ENCODE results near the gene PIP4K2C.

The PIP4K2C gene

DNA sequence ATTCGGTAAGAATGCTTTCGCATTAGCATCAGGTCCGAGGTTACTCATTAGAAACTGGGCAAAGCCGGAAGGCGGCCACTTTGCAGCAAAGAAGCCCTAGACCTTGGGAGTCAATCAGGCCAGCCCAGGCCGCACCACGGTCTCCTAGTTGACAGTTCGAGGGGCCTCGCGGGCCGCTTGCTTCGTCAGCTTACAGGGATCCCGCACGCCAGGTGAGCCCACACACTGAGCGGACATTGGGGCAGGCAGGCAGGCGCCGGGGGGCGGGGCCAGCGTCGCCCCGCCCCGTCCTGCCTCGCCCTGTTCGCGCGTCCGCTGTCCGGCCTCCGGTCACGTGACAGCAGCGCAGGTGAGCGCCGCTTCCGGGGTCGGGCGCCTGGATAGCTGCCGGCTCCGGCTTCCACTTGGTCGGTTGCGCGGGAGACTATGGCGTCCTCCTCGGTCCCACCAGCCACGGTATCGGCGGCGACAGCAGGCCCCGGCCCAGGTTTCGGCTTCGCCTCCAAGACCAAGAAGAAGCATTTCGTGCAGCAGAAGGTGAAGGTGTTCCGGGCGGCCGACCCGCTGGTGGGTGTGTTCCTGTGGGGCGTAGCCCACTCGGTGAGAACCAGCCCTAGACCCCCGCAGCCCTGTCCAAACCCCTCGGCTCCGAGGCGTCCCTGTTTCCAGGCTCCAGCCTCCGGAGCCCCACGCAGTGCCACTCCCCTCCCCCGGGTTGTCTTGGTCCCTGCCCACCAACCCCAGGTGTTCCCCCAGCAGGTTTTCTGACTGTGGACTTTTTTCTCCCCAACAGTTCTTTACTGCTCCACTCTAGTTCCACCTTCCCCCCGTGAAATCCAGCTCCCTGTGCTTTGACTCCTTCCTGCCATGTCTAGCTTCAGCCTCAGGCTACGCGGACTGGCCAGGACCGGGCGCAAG, at the start of gene PIP4K2C:
Gene PIP4K2C, plus strand, starts transcription at position 329 of the 918 bp plus-strand sequence. Its CDS starts 98 bp downstream, at position 427.
- peak; percentile 87 for DNase-seq

DNA sequence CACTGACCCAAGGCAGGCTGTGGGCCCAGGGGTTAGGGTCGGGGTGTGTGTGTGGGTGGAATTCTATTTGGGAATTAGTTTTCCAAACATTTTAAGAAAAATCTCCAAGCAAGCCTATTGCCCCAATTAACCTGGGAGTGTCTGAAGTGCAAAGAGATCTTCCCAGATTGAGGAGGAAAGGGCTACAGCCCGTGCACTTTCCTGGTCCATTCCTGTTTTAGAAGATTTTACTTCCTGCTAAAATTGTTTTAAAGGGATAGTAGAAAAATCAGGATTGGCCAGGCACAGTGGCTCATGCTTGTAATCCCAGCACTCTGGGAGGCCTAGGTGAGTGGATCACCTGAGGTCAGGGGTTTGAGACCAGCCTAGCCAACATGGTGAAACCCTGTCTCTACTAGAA, 49.3 kb upstream of the PIP4K2C start:
- no peak for DNase-seq

DNA sequence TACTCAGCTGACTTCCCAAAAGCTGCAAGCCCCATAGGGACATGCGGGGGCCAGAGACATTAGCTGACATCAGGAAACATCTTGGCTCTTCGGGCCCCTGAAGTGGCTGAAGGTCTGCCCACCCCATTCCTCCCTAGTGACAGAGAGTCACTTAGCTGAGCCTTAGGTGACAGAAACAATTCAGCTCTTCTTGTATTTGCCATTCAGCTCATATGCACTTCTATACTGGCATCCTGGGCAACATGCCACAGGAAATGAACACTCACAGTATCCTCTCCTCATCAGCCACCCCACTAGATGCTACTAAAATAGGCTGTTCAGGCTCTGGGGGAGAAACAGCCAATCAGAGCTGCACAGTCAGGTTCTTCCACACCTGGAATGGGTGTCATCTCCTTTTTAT, 47.4 kb upstream of the PIP4K2C start:
- no peak for DNase-seq

DNA sequence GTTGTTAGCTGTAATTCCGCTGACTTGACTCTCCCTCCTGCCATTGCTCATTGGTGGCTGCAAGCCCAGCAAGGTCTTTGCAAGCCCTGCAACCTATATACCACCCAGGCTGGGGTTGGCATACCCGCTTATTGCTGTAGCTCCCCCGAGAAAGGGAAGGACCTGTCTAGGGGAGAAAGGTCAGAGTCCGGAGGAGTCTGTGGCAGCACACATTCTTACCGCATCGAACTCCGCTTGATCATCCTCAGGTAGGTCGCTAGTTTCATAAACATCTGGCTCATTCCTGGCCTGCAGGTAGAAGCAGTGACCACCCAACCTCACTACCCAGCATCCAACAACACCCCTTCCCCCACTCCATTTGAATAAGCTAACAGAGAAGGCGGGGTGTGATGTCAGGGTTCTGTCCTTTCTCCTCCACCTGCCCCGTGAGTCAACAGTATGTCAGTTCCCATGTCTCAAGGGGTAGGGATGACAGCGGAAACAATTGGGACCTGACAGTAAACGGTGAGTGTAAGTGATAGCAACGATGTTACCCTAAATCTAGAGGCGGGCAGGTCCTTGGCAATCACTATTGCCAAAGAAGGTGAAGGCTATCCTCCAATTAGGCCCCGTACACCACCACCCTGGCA, 45.1 kb upstream of the PIP4K2C start:
- no peak for DNase-seq

DNA sequence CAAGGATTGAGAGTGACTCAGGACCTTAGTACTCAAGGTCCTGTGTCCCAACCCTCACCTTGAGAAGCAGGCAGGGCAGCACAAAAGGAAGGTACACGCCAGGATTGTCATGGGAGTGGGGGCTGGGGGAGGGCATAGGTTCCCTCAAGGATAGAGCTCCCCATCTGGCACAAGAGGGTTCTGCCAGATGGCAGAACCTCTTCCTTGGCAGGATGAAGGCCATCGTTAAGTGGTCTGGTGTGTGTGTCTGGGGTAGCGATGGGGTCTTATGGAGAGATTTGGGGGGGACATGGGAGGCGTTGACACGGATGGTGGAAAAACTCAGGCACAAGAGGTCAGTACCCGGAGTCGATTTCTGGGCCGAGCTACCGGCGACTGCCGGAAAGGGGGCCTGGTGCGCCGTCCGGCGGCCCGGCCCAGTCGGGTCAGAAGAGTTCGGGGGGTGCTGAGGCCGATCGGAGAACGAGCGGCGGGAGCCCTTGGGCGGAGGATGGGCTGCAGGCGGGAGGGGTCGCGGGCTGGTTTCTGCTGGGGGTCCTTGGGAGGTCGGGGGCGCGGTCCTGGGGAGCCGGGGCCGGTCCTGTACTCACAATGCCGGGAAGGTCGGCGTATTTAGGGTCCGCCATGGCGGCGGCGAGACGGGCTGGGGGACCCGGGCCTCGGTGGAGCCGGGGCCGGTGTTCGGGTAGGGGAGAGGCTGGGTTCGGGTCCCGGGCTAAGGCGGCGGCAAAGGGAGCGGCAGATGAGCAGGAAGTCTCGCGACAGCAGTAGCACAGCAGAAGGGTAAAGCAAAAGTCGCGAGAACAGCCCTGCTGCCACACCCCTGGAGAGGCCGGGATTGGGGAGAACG, 44.3 kb upstream of the PIP4K2C start, which contains the start of gene DCTN2:
Gene DCTN2, minus strand, starts transcription at position 755 of the 850 bp plus-strand sequence. Its CDS starts 129 bp downstream, at position 626.
- peak; percentile 97 for DNase-seq

DNA sequence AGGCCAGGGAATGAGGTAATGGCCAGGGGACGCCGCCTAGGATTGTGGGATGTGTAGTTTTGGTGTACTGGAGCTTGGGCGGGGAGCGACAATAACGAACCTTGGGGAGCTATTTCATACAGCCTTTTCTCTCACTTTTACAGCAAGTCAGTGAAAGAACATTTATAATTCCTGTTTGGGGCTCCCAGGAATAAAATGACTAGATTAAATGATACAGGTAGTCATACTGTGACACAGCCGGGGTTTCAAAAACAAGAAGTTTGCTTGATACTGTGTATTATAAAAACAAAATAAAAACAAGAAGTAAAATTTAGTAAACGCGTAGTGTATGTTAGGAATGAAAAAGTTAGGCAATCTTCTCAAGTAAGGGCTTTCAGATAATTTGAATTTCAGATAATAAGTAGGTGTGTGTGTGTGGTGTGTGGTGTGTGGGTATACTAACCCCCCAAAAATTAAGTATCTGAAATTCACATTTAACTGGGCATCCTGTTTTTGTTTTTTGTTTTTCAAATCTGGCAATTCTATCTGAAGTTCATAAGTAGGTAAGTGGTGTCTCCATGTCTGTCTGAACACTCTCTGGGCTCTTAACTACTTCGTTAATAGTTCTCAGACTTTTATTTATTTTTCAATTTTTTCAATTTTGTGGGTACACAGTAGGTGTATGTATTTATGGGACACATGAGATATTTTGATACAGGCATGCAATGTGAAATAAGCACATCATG, 43.5 kb upstream of the PIP4K2C start:
- no peak for DNase-seq

DNA sequence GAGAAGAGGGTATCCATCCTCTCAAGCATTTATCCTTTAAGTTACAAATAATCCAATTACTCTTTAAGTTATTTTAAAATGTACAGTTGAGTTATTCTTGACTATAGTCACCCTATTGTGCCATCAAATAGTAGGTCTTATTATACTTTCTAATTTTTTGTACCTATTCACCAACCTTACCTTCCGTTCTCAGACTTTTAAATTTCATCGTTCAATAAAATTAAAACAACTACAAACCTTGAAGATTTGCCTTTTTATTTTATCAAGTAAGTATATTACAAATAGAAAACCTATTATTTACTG, 43.0 kb upstream of the PIP4K2C start:
- no peak for DNase-seq

DNA sequence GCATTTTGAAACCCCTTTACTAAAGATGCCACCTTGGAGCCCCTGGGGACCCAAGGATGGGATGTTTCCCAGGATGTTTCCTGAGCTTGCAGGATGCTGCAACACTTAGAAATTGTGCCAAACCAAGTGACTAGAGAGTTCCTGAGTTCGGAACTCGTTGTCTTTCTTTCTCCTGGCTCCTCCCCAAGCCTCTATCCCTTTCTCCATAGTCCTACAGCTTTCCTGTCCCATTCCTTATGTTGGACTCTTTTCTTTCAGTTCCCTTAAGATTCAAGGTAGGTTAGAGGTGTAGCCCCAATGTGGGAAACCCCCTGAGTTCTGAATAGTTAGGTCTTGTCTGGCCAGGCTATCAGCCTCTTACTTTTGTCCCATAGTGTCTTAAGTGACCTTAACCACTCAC, 42.5 kb upstream of the PIP4K2C start:
- DNase-seq, result no peak

DNA sequence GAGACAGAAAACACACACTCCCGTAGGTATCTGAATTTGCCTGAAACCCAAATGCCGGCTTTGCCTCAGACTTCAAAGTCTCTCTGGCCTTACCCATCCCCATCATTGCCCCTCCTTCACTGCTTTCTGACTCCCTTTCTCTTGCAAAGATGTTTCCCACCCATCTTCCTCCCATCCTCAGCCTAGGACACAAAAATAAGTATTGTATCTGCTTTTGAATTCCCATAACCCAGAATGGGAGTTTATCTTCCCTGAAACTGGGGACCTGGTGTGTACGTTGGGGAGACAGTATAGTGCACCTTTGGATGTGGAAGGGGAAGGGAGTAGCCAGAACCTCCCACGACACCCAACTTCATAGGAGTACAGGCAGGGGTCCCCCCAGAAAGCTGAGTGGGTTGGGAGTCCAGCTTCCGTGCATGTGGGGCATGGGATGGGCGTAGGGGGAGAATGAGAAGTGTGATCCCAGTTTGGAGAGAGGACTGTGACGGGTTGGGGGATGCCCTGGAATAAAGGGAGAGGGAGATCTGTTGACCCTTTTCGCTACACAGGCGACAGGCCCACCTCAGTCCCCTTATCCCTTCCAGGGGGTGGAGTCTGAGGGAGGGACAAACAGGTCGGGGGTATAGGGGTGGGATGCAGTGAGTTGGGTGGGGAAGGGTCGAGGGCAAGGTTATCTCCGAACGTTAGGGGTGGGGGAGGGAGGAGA, 41.6 kb upstream of the PIP4K2C start:
- DNase-seq, result no peak

DNA sequence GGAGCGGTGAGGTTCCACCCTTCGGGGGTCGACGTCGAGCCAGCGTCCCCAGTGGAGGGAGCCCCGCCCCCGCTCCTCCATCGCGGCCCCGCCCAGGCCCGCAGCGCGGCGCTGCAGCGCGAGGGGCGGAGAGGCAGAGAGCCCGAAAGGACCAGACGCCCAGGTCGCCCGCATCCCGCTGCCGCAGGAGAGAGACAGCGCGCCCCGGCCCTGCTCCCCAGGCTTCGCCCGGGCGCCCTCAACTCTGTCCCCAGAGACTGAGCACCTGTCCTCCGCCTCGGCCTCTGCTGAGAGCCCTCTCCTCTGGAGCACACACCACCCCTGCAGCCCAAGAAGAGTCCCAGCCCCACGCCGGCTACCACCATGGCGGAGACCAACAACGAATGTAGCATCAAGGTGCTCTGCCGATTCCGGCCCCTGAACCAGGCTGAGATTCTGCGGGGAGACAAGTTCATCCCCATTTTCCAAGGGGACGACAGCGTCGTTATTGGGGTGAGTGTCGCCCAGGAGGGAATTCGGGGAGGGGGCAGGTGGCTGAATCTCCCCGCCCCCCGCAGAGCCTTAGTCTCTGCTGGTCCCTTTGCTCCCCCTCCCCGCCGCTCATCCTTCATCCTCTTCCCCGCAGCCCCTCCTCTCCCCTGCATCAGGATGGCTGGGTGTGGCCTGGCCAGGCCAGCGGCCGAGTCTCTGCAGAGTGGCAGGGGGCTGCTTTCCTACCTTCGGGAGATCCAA, 40.9 kb upstream of the PIP4K2C start, which contains the start of gene KIF5A:
Gene KIF5A, plus strand, starts transcription at position 136 of the 732 bp plus-strand sequence. Its CDS starts 228 bp downstream, at position 364.
- peak; percentile 58 for DNase-seq

DNA sequence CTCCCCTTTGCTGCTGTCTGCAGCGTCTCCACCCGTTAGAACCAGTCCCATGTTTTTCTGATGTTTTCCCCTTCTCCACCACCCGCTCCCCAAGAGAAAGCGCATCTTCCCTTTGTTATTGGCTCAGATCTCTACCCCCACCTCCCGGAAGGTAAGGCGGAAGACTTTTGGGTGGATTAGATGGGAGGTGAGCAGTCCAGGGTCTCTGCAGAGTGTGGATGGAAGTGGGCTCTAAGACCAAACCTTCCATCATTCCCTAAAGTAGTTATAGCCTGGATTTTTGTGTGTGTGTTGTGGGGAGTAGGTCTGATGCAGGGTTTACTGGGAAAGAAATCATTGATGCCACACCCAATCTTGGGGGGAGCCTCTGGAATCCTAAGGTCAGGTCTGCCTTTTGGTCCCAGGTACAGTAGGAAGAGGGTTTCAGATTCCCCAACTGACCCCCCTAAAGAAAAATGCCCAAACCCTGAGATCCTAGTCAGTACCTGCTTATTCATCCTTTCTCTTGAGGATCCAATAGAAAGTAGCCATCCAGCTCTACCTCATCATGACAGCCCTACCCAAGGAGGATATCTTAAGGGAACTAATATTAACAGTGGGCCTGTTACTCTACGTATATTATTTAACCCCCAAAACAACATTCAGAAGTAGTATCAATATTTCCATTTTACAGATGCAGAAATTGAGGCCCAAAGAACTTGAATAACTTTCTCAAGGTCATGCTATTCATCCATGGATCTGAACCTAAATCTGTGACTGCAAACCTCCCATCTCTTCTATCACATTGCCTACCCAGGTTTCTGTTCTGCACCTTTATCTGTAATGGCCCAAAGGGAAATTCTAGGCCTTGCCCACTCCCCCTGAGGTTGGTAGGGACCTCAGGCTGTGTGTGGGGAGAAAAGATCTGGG, 40.1 kb upstream of the PIP4K2C start:
- no peak for DNase-seq

DNA sequence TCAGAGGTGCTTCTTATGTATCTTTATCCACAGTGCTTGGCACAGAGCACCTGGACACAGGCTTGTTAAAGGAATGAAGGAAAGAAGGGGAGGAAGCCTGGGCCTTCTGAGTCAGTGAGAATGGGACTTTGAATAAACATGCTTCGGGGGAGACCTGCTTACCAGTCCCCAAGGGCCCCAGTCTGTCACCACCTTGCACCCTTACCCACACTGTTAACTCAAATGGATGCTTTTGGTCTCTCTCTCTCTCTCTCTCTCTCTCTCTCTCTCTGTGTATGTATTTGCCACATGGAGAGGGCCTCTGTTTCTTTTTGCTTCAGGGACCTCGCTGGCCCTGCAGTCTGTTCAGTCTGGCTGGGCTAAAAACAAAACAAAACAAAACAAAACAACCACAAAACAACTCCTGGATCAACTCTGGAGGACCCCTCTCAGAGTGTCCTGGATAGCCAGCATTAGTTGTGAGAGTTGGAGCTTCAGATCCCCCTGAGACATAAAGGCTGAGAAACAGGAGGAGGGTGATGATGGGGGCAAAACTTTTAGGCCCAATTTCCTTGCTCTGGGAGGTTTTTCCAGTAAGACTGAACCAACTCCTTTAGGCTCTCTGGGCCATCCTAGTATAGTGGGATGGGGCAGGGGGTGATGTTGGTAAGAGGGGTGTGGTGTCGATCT, 39.2 kb upstream of the PIP4K2C start:
- DNase-seq, result no peak

DNA sequence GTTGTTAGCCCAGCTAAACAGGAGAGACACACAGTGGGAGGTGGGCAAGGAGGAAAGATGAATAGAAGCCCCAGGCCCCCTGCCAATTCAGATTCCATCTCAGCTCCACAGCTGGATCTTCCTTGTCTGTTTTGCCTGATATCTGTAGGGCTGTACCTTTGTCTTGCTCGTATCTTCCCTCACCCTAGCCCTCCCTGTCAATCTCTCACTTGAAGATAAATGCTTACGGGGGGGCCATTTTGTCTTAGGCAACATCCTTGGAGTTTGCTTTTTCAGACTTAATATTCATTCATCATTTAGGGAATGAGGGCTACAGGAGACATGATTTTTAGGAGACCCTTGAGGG, 38.7 kb upstream of the PIP4K2C start:
- no peak for DNase-seq

DNA sequence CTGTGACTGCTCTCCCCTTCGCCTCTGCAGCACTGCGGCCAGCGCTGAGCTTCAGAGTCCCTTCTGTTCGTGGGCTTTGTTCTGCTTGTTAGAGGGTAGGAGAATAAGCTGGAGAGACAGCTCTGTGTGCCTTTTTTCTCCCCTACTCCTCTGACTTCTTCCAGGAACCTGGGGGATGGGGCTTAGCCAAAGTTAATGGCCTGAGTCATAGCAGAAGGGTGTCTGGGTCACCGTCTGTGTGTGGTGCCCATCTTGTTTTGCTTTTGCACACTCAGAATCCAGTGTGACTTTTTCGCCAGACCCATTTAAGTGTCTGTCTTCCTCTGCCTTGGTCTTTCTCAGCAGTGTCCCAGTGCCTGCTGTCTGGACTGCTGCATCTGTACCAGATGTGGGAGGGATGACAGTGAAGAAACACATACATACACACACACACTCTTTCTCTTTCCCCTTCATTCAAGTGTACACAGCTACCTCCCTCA, 38.1 kb upstream of the PIP4K2C start:
- no peak for DNase-seq

DNA sequence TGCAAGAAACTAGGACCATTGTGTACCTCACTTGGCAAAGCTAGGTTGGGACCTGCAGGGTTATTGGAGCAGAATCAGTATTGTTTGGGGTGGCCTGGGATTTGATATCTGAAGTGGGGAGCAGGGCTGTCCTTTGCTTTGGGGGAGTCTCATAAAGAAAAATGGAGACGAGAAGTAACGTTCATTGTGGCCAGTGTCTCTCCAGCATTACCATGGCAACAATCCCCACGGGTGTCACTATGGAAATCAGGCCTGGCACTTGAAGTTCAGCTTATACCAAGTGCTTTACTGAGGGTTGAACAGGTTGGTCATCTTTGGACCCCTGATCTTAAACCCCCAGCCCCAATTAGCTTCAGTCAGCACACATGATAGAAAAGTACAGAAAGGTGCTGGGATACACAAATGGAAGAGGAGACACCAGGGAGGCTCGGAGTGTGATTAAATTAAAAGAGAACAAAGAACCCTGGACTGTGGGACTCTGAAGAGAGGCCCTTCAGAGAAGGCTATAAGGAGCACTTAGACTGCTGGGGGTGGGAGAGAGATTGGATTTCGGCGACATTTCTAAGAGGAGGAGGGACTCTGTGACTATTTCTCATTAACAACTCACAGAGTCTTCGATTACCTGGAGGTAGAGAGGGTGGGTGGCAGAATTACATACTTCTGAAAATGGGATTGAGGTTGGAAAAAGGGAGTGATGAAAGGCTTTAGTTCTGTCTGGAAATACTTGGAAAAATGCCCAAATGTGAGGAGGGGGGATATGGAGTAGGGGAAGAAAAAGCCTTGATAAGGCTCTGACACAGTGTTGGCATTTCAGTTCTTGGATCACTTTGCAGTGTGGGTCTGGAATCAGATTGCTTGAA, 37.4 kb upstream of the PIP4K2C start:
- no peak for DNase-seq

DNA sequence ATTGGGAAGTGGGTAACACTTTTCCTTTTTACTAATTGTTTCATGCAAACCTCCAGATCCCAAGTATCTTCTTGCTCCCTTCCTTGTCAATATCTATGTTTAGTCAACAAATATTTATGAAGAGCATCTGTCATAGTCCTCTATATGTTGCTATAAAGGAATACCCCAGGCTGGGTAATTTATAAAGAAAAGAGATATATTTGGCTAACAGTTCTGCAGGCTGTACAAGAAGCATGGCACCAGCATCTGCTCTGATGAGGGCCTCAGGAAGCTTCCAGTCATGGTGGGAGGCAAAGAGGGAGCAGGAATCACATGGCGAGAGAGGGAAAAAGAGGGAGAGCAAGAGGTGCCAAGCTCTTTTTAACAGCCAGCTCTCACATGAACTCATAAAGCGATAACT, 36.5 kb upstream of the PIP4K2C start:
- DNase-seq, result no peak

DNA sequence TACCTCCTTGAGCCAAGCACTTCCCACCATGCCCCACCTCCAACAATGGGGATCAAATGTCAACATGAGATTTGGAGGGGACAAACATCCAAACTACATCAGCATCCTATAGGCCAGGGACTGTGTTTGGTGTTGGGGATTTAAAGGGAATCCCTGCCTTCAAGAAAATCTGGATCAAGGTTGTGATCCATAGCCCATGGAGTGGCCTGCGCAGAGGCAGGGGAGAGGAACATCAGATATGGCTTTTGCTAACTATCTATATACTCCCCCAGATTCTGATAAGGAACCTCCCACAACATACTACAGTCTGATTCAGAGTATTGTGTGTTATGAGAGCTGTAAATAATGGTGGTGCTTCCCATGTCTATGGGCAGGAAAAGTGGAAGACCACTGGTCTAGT, 36.1 kb upstream of the PIP4K2C start:
- no peak for DNase-seq

DNA sequence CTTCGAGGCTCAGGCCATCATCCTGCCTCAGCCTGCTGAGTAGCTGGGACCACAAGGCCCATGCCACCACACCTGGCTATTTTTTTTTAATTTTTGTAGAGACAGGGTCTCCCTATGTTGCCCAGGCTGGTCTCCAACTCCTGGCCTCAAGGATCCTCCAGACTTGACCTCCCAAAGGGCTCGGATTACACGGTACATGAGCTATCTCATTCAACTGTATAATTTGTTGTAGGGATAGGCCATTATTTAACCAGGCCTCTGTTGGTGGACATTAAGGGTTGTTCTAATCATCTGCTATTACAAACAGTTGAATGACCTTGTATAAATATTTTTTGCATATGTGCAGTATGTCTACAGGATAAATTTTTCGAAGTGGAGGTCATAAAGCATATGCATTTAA, 32.1 kb upstream of the PIP4K2C start:
- no peak for DNase-seq

Data from CD4-positive, alpha-beta T cell treated with Interleukin-21 for 1 hour (primary cell).